Tibial artery (tissue), 4 donors: ENCODE results near the gene SAPCD2.

ENCODE experiments used
- DNase-seq, 2 donors: peaks; one replicate each; pipeline ENCODE4 v3.0.0-alpha.2; 2019
- H3K27ac ChIP-seq, 2 donors: fragments of 200-600 bp; sonication (generic) in 1 of 2; 1 replicate in 1 of 2; 2 replicates in 1 of 2; pipeline ENCODE4 v1.5.1; 2018 to 2019; ENCODE audit warnings: mild to moderate bottlenecking in 1 of 2
- H3K27me3 ChIP-seq, 2 donors: fragments of 200-600 bp; sonication (generic) in 1 of 2; one replicate each; pipeline versions ENCODE4 v1.5.1 to v1.6.0; 2016 to 2019
- H3K36me3 ChIP-seq, 3 donors: fragments of 200-600 bp; sonication (generic) in 2 of 3; one replicate each; pipeline ENCODE4 v1.5.1; 2016 to 2019; ENCODE audit warnings: mild to moderate bottlenecking in 2 of 3
- H3K4me1 ChIP-seq, 4 donors: fragments of 200-600 bp; sonication (generic) in 2 of 4; 1 replicate in 3 of 4; 2 replicates in 1 of 4; pipeline ENCODE4 v1.5.1; 2016 to 2019
- H3K4me3 ChIP-seq, 2 donors: fragments of 200-600 bp; sonication (generic) in 1 of 2; 1 replicate in 1 of 2; 2 replicates in 1 of 2; pipeline ENCODE4 v1.5.1; 2018 to 2019; ENCODE audit warnings: mild to moderate bottlenecking in 2 of 2
- H3K9me3 ChIP-seq, 3 donors: fragments of 200-600 bp; sonication (generic) in 1 of 3; one replicate each; pipeline ENCODE4 v1.5.1; 2016 to 2019
- CTCF ChIP-seq, 2 experiments: fragments of 200-600 bp in 1 of 2; fragments of 450-650 bp in 1 of 2; IDR thresholded peaks; one replicate each; pipeline ENCODE4 v1.5.1; 2017 to 2019; ENCODE audit warnings: antibody characterized with exemption in 2 of 2, mild to moderate bottlenecking in 1 of 2, moderate library complexity in 1 of 2
- intact Hi-C: fragments of 100-400 bp; cut with DNase I; formaldehyde crosslinking; loops from one replicate; pipeline ENCODE4 v1.15.0; 2023; ENCODE audit warnings: low total_unique reads

The SAPCD2 gene

GRCh38 chr9:137062384-137062783 lies 8.0 kb downstream of the SAPCD2 start:
- TF ChIP-seq CTCF (IDR thresholded peaks at IDR 0.05), result no peak
- intact Hi-C loops, result no loop called here

GRCh38 chr9:137058521-137059234 lies 11.7 kb downstream of the SAPCD2 start:
- no peak for DNase-seq
- Histone ChIP-seq H3K27ac (no peak overlapping the region), H3K36me3 (no peaks in the 10 kb centered on the region), H3K4me3 (no peak overlapping the region), H3K9me3 (no peaks in the 10 kb centered on the region), H3K27me3 (peaks cover under 1 to 39% of the 10 kb centered on the region in 2 donors), H3K4me1 (peaks cover 0 to 26% (median 18%) of the 10 kb centered on the region in 4 donors)
- intact Hi-C loops, result no loop called here
- no peak for TF ChIP-seq CTCF (IDR thresholded peaks at IDR 0.05)

More at GRCh38 chr9:137062384-137062783, 8.0 kb downstream of the SAPCD2 start:
- Histone ChIP-seq H3K4me3 (no peak overlapping the region), H3K27ac (no peak overlapping the region), H3K9me3 (no peaks in the 10 kb centered on the region), H3K4me1 (peaks cover 0 to 7% (median under 1%) of the 10 kb centered on the region in 4 donors), H3K36me3 (no peaks in the 10 kb centered on the region), H3K27me3 (peaks cover 0 to 40% of the 10 kb centered on the region in 2 donors)
- no peak for DNase-seq

DNA sequence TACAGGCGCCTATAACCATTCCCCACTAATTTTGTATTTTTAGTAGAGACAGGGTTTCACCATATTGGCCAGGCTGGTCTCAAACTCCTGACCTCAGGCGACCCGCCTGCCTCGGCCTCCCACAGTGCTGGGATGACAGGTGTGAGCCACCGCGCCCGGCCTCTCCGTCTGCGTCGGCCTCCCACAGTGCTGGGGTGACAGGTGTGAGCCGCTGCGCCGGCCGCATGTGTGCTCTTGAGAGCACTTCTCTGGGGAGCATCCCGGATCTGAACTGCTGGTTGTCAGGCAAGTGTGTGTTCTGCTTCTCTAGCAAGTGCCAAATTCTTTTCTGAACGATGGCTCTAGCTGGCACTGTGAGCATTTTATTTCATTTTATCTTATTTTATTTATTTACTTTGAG lies 12.8 kb downstream of the SAPCD2 start:
- H3K27me3 ChIP-seq, result peaks cover 6 to 43% of the 10 kb centered on the region in 2 donors
- no peak overlapping the region for H3K4me3 ChIP-seq
- intact Hi-C loops, result no loop called here
- no peak for DNase-seq
- H3K4me1 ChIP-seq, result peaks cover 0 to 36% (median 25%) of the 10 kb centered on the region in 4 donors
- no peaks in the 10 kb centered on the region for H3K9me3 ChIP-seq
- no peaks in the 10 kb centered on the region for H3K36me3 ChIP-seq
- no peak for TF ChIP-seq CTCF (IDR thresholded peaks at IDR 0.05)
- no peak overlapping the region for H3K27ac ChIP-seq

DNA sequence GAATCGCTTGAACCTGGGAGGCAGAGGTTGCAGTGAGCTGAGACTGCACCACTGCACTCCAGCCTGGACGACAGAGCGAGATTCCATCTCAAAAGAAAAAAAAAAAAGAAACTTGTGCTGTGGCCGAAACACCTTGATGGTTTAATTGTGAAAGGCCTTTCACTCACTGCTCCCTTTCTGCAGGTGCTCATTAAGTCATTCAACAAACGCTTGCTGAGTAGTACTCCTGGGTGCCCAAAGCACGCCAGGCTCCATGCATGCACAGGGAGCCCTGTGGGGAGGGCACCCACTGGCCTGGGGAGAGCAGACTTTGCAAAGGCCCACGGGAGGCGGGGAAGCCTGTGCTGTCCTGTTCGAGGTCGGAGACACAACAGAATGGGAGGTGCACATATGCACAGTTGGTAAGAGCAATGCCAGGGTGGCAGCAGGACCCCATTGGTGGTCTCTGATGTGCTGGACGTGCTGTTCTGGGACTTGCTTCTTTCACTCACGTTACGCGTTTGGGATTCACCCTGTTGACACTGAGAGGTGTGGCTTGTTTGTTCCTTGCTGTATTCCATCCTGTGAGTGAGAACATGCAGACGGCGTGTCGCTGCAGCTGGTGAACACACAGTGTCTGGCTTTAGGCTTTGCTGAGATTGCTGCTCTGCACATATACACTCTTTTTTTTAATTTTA lies 13.5 kb downstream of the SAPCD2 start:
- Histone ChIP-seq H3K27me3 (peaks cover 6 to 50% of the 10 kb centered on the region in 2 donors), H3K27ac (no peak overlapping the region), H3K36me3 (no peaks in the 10 kb centered on the region), H3K4me1 (peaks cover 0 to 36% (median 25%) of the 10 kb centered on the region in 4 donors), H3K4me3 (no peak overlapping the region), H3K9me3 (no peaks in the 10 kb centered on the region)
- no peak for TF ChIP-seq CTCF (IDR thresholded peaks at IDR 0.05)
- intact Hi-C loops, result no loop called here
- DNase-seq, result no peak

- Histone ChIP-seq H3K4me1 (peaks cover 0 to 36% (median 25%) of the 10 kb centered on the region in 4 donors), H3K9me3 (no peaks in the 10 kb centered on the region), H3K36me3 (no peaks in the 10 kb centered on the region), H3K4me3 (no peak overlapping the region), H3K27me3 (peaks cover 6 to 62% of the 10 kb centered on the region in 2 donors), H3K27ac (no peak overlapping the region)
- no peak for TF ChIP-seq CTCF (IDR thresholded peaks at IDR 0.05)
- intact Hi-C loops, result no loop called here
- DNase-seq, result peak in 1 of 2 donors; percentile 34
Observed at GRCh38 chr9:137055385-137056364, 14.7 kb downstream of the SAPCD2 start.
